ENCODE data around the gene TEX12.

The TEX12 gene

GRCh38 chr11:112167145-112167544 is at the start of gene TEX12:
Gene TEX12, plus strand, starts transcription at chr11:112167372. Its CDS starts 1,897 bp downstream, at chr11:112169269.
- Histone ChIP-seq H3K79me2 (ENCODE audit: insufficient read depth, low read length) (no peaks in the 10 kb centered on the region), H3K27me3 (ENCODE audit: low read length) (no peaks in the 10 kb centered on the region), H3K9me3 (ENCODE audit: insufficient read depth, low read length) (no peaks in the 10 kb centered on the region), H3K4me2 (ENCODE audit: low read depth, low read length, poor library complexity, severe bottlenecking) (no peak within 1 kb of the TSS), H3K9ac (ENCODE audit: low read length) (no peak within 1 kb of the TSS), H3K27ac (ENCODE audit: low read depth, low read length) (no peak within 1 kb of the TSS), H3K36me3 (ENCODE audit: low read length) (no peaks in the 10 kb centered on the region), H3F3A (ENCODE audit: insufficient read depth) (no peaks in the 10 kb centered on the region; the same call in 1 of the 2 replicates), H3K9me2 (replicated peaks; ENCODE audit: insufficient read depth, low read length) (no peaks in the 10 kb centered on the region), H2AFZ (ENCODE audit: low read depth, low read length, severe bottlenecking) (no peak within 1 kb of the TSS), H3K4me3 (ENCODE audit: insufficient read depth, low read length, poor library complexity, severe bottlenecking) (no peak within 1 kb of the TSS), H4K20me1 (ENCODE audit: low read depth, low read length) (no peaks in the 10 kb centered on the region)
- TF ChIP-seq CTCF (IDR thresholded peaks at IDR 0.05; ENCODE audit: insufficient read depth, low read length, poor library complexity, severe bottlenecking) (no peak), EZH2phosphoT487 (conservative IDR thresholded peaks at IDR 0.05; ENCODE audit: low read length) (no peak)

GRCh38 chr11:112118176-112118575 is 49.0 kb upstream of the TEX12 start:
- no peak overlapping the region for H3K4me2 ChIP-seq (ENCODE audit: low read depth, low read length, poor library complexity, severe bottlenecking)
- no peak overlapping the region for H3K27ac ChIP-seq (ENCODE audit: low read depth, low read length)
- H3K9me3 ChIP-seq (ENCODE audit: insufficient read depth, low read length): no peaks in the 10 kb centered on the region
- H4K20me1 ChIP-seq (ENCODE audit: low read depth, low read length): no peaks in the 10 kb centered on the region
- no peaks in the 10 kb centered on the region for H3F3A ChIP-seq (ENCODE audit: insufficient read depth)
- H3K4me3 ChIP-seq (ENCODE audit: insufficient read depth, low read length, poor library complexity, severe bottlenecking): no peak overlapping the region
- H2AFZ ChIP-seq (ENCODE audit: low read depth, low read length, severe bottlenecking): no peak overlapping the region
- H3K79me2 ChIP-seq (ENCODE audit: insufficient read depth, low read length): no peaks in the 10 kb centered on the region
- no peaks in the 10 kb centered on the region for H3K9me2 ChIP-seq (replicated peaks; ENCODE audit: insufficient read depth, low read length)
- TF ChIP-seq CTCF (IDR thresholded peaks at IDR 0.05; ENCODE audit: insufficient read depth, low read length, poor library complexity, severe bottlenecking) (no peak), EZH2phosphoT487 (conservative IDR thresholded peaks at IDR 0.05; ENCODE audit: low read length) (no peak)
- H3K27me3 ChIP-seq (ENCODE audit: low read length): no peaks in the 10 kb centered on the region
- H3K36me3 ChIP-seq (ENCODE audit: low read length): no peaks in the 10 kb centered on the region
- no peak overlapping the region for H3K9ac ChIP-seq (ENCODE audit: low read length)

GRCh38 chr11:112121981-112122615 is 45.1 kb upstream of the TEX12 start:
- Histone ChIP-seq H3F3A (ENCODE audit: insufficient read depth) (no peaks in the 10 kb centered on the region), H3K4me2 (ENCODE audit: low read depth, low read length, poor library complexity, severe bottlenecking) (no peak overlapping the region), H4K20me1 (ENCODE audit: low read depth, low read length) (no peaks in the 10 kb centered on the region), H3K9ac (ENCODE audit: low read length) (no peak overlapping the region), H3K27me3 (ENCODE audit: low read length) (no peaks in the 10 kb centered on the region), H3K4me3 (ENCODE audit: insufficient read depth, low read length, poor library complexity, severe bottlenecking) (no peak overlapping the region), H3K79me2 (ENCODE audit: insufficient read depth, low read length) (no peaks in the 10 kb centered on the region), H2AFZ (ENCODE audit: low read depth, low read length, severe bottlenecking) (no peak overlapping the region), H3K27ac (ENCODE audit: low read depth, low read length) (no peak overlapping the region), H3K36me3 (ENCODE audit: low read length) (no peaks in the 10 kb centered on the region), H3K9me3 (ENCODE audit: insufficient read depth, low read length) (no peaks in the 10 kb centered on the region), H3K9me2 (replicated peaks; ENCODE audit: insufficient read depth, low read length) (no peaks in the 10 kb centered on the region)
- TF ChIP-seq EZH2phosphoT487 (conservative IDR thresholded peaks at IDR 0.05; ENCODE audit: low read length) (no peak), CTCF (IDR thresholded peaks at IDR 0.05; ENCODE audit: insufficient read depth, low read length, poor library complexity, severe bottlenecking) (no peak)

Measured in SU-DHL-6 (cell line).